WERI-Rb-1 (cell line): ENCODE results near the gene SWT1.
A peak's percentile ranks its signal among the peaks of the same experiment; 100 is the strongest.

Experiments
- DNase-seq: peaks from one replicate; pipeline ENCODE4 v3.0.0-alpha.2; 2020
- H3K27ac ChIP-seq: fragments of 250-450 bp; sonication (Bioruptor Pico); 2 replicates; pipeline ENCODE4 v1.5.1; 2020; ENCODE audit warnings: mild to moderate bottlenecking, moderate library complexity
- H3K27me3 ChIP-seq: fragments of 250-450 bp; sonication (Bioruptor Pico); 2 replicates; pipeline ENCODE4 v1.5.1; 2021; ENCODE audit warnings: mild to moderate bottlenecking, low read depth, moderate library complexity; ENCODE audit not compliant: insufficient read depth, severe bottlenecking
- H3K36me3 ChIP-seq: fragments of 250-450 bp; sonication (Bioruptor Pico); 2 replicates; pipeline ENCODE4 v1.5.1; 2020; ENCODE audit warnings: mild to moderate bottlenecking, moderate library complexity
- H3K4me3 ChIP-seq: 2 replicates; pipeline ENCODE4 v1.5.1; 2011; ENCODE audit warnings: low read depth, mild to moderate bottlenecking, control low read depth, low read length
- H3K9me3 ChIP-seq: fragments of 250-450 bp; sonication (Bioruptor Pico); 2 replicates; pipeline ENCODE4 v1.5.1; 2021; ENCODE audit warnings: mild to moderate bottlenecking, moderate library complexity; ENCODE audit not compliant: severe bottlenecking
- TF ChIP-seq, protein P1 (sequence below): IDR thresholded peaks from 2 replicates; pipeline ENCODE4 v1.5.1; 2011; ENCODE audit warnings: low read depth, mild to moderate bottlenecking, control low read depth, inconsistent platforms, low read length

The SWT1 gene

DNA sequence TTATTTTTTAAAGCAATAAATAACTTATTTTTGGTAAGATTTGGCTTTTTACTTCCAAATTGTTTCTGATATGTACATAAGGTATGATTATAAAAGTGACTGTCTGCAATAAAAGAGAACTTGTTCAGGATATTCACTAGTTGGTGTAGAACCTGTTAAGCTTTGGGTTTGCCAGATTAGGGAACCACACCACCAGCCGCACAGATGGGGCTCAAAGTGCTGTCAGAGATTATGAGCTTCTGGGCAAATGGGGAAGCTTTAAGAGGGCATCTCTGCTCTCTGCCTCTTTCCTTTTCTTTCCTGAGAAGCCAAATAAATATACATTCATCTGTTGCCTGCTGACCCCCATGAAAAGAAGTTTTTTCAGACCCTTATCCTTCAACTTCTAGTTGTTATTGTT lies 134.7 kb downstream of the SWT1 start:
- DNase-seq: peak; percentile 53
- no peak overlapping the region for H3K27ac ChIP-seq
- TF ChIP-seq, protein P1, sequence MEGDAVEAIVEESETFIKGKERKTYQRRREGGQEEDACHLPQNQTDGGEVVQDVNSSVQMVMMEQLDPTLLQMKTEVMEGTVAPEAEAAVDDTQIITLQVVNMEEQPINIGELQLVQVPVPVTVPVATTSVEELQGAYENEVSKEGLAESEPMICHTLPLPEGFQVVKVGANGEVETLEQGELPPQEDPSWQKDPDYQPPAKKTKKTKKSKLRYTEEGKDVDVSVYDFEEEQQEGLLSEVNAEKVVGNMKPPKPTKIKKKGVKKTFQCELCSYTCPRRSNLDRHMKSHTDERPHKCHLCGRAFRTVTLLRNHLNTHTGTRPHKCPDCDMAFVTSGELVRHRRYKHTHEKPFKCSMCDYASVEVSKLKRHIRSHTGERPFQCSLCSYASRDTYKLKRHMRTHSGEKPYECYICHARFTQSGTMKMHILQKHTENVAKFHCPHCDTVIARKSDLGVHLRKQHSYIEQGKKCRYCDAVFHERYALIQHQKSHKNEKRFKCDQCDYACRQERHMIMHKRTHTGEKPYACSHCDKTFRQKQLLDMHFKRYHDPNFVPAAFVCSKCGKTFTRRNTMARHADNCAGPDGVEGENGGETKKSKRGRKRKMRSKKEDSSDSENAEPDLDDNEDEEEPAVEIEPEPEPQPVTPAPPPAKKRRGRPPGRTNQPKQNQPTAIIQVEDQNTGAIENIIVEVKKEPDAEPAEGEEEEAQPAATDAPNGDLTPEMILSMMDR: no peak

DNA sequence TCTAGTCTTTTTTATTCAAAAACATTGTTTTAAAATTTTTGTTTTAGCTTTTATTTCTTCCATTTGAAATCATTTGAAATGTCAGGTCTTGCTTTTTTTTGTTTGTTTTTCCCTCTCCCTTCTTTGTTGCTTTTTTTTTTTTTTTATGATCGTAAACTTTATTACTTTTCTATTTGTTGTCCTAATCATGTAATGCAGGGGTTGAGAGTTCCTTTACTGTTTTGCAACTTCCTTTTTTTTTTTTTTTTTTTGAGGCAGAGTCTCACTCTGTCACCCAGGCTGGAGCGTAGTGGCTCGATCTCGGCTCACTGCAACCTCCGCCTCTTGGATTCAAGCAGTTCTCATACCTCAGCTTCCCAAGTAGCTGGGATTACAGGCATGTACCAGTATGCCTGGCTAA lies 135.3 kb downstream of the SWT1 start:
- DNase-seq: no peak
- Histone ChIP-seq H3K4me3 (no peak overlapping the region), H3K36me3 (peaks cover 6% of the 10 kb centered on the region; the same call in 1 of the 2 replicates), H3K27me3 (no peaks in the 10 kb centered on the region), H3K9me3 (no peaks in the 10 kb centered on the region), H3K27ac (no peak overlapping the region)
- TF ChIP-seq, protein P1: no peak

More for the DNA sequence above, 134.7 kb downstream of the SWT1 start:
- Histone ChIP-seq H3K9me3 (no peaks in the 10 kb centered on the region), H3K27me3 (no peaks in the 10 kb centered on the region), H3K36me3 (peaks cover 3% of the 10 kb centered on the region; the same call in 1 of the 2 replicates), H3K4me3 (no peak overlapping the region)

DNA sequence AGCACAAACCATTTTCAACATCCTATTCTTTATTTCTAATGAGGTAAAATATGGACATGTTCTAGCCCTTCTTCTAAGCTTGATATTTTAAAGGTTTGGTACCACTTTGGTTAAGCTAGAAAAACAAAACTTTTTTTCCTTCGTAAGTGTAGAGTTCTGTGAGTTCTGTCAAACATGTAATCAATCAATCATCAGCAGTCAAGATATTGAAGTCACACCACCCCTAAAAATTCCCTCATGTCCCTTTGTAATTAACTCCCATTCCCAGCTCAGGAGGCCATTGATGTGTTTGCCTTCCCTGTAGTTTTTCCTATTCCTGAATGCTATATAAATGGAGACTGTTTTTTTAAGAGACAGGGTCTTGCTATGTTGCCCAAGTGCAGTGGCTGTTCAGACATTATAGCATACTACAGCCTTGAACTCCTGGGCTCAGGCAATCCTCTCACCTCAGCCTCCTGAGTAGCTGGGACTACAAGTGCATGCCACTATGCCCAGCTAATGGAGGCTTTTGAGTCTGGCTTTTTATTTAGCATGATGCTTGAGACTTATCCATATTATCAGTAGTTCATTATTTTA lies 137.1 kb downstream of the SWT1 start:
- Histone ChIP-seq H3K36me3 (peaks cover 24% of the 10 kb centered on the region), H3K4me3 (no peak overlapping the region), H3K9me3 (no peaks in the 10 kb centered on the region), H3K27me3 (no peaks in the 10 kb centered on the region), H3K27ac (no peak overlapping the region)
- no peak for DNase-seq
- TF ChIP-seq, protein P1: no peak

DNA sequence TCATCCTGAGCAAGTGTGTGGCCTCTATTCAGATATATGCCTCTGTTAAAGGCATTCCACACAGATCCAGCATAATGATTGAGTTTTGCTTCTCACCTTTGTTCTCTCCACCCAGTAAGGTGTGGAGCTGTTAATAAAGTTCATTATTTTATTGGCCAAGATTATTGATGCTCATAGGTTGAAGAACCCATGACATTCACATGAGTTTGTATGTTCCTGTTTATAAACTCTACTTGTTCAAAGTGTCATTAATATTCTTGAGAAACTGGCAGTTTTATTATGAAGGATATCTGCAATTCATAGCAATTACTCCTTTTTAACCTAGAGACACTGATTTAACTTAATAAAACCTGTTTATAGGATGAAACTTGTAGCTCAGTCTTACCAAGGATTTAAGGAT lies 138.1 kb downstream of the SWT1 start:
- peaks cover 34% of the 10 kb centered on the region for H3K36me3 ChIP-seq
- no peaks in the 10 kb centered on the region for H3K9me3 ChIP-seq
- TF ChIP-seq, protein P1: no peak
- no peak overlapping the region for H3K4me3 ChIP-seq
- no peak for DNase-seq
- no peaks in the 10 kb centered on the region for H3K27me3 ChIP-seq
- H3K27ac ChIP-seq: no peak overlapping the region

DNA sequence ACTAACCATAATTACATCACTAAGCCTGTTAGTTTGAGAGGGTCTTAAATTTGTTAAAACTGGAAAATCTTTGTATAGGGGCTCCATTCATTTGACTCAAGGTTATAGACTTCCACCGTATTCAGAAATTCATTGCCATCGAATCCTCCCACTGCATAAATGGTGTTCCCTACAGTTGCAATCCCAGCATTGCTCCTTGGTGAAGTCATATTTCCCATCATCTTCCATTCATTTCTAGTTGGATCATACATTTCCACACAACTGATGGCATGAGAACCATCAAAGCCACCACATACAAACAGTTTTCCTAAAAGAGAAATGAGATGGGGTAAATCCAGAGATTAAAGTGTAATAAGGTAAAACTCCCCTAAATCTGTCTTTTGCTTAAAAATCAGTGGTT lies 141.0 kb downstream of the SWT1 start:
- TF ChIP-seq, protein P1: no peak
- no peaks in the 10 kb centered on the region for H3K9me3 ChIP-seq
- H3K4me3 ChIP-seq: no peak overlapping the region
- H3K27me3 ChIP-seq: no peaks in the 10 kb centered on the region
- peaks cover 63% of the 10 kb centered on the region for H3K36me3 ChIP-seq
- DNase-seq: no peak
- H3K27ac ChIP-seq: no peak overlapping the region

DNA sequence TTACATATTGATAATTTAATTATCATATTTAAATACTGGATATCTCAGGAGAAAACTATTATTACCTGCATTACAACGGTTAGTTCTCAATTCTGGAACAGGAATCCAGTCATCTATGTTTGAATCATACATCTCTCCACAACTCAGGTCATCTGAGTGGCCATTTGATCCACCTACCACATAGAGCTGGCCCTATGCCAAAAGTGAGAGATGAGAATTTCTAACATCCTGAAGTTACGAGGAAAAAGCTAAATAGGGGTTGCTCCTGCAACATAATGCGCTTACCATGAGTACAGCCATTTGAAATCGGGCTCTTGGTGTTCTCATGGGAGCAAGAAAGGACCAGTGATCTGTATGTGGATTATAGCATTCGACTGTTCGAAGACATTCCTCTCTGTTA lies 143.2 kb downstream of the SWT1 start:
- Histone ChIP-seq H3K27ac (no peak overlapping the region), H3K4me3 (no peak overlapping the region), H3K9me3 (no peaks in the 10 kb centered on the region), H3K36me3 (peaks cover 85% of the 10 kb centered on the region), H3K27me3 (no peaks in the 10 kb centered on the region)
- no peak for DNase-seq
- TF ChIP-seq, protein P1: no peak
